ENCODE results near the gene AGBL1.

DNA sequence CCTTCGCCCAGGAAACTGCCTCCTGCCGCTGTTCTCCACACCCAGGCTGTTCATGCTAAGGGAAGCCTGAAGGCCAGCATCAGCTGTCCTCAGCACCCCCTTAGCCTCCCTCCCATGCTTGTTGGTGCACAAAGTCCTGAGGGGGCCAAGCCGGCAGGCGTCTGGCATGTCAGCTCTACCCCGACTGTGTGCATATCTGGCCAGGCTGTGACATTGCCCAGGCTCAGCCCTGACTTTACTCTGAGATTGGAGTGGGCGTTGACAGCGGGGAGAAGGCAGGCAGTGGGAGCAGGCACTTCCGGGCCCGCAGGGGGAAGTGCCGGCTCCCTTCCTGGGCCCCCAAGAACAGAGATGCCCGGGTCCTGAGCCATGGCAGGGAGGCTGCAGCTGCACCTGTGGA is 492.2 kb downstream of the AGBL1 start:
- TF ChIP-seq, protein P1, sequence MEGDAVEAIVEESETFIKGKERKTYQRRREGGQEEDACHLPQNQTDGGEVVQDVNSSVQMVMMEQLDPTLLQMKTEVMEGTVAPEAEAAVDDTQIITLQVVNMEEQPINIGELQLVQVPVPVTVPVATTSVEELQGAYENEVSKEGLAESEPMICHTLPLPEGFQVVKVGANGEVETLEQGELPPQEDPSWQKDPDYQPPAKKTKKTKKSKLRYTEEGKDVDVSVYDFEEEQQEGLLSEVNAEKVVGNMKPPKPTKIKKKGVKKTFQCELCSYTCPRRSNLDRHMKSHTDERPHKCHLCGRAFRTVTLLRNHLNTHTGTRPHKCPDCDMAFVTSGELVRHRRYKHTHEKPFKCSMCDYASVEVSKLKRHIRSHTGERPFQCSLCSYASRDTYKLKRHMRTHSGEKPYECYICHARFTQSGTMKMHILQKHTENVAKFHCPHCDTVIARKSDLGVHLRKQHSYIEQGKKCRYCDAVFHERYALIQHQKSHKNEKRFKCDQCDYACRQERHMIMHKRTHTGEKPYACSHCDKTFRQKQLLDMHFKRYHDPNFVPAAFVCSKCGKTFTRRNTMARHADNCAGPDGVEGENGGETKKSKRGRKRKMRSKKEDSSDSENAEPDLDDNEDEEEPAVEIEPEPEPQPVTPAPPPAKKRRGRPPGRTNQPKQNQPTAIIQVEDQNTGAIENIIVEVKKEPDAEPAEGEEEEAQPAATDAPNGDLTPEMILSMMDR (IDR thresholded peaks at IDR 0.05), result no peak
- TF ChIP-seq POLR2A (IDR thresholded peaks at IDR 0.05), result no peak

Measured in right lobe of liver (tissue), 4 donors.